NT2/D1 (cell line): ENCODE data around the gene WTAP.

Source experiments
- SUZ12 ChIP-seq: IDR thresholded peaks from 2 replicates; pipeline ENCODE4 v1.6.1; 2011; ENCODE audit not compliant: insufficient read length, insufficient read depth; ENCODE audit errors: extremely low read depth
- YY1 ChIP-seq: IDR thresholded peaks from 2 replicates; pipeline ENCODE4 v1.6.1; 2011; ENCODE audit not compliant: insufficient read length, insufficient read depth

DNA sequence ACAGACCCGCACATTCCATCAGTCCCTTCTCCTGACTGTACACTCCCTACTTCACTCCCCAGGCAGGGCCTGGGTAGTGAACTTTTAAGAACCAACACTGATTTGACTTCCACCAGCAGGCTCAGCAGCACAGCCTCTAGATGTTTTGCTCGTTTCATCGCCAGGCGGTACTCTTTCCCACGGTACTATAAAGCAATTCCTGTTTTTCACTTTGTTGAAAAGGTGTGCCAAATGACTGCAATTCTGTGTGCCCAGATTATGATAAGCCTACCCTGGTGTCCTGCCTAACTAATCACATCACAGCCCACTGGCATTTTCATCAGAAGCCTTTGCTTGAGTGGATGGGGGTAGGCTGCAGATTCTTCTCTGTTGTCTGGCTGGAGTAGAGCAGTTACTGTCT, 12.9 kb upstream of the WTAP start:
- TF ChIP-seq YY1 (no peak), SUZ12 (no peak)
